Keratinocyte (primary cell): ENCODE results near the gene ZNF658. TPM values are rescaled to one million over a fixed set of nuclear protein-coding genes. Genes with fewer than 3 reads are reported as not detected.
A peak's percentile ranks its signal among the peaks of the same experiment; 100 is the strongest.
"Not testable (repeated sequence)": the region's sequence is repeated elsewhere in the genome, so short reads cannot be mapped to it uniquely, and the experiment has no call there.

Experiments
- DNase-seq: peaks from one replicate; pipeline ENCODE4 v3.0.0-alpha.2; 2011; ENCODE audit warnings: low read depth, missing footprints, low spot score
- FAIRE-seq: peaks from 2 replicates; lab custom pipeline; 2011; peaks lifted over from hg19 to GRCh38; lab: Jason Lieb, UNC
- H2AFZ ChIP-seq: 2 replicates; pipeline ENCODE4 v1.6.0; 2012; ENCODE audit warnings: low read length, control low read depth, inconsistent platforms; ENCODE audit not compliant: control insufficient read depth
- H3K27ac ChIP-seq: 2 replicates; pipeline ENCODE4 v1.5.1; 2011; ENCODE audit warnings: low read length; ENCODE audit not compliant: control insufficient read depth, insufficient read depth
- H3K27me3 ChIP-seq: 3 replicates; pipeline ENCODE4 v1.6.0; 2011; ENCODE audit warnings: low read length; ENCODE audit not compliant: control insufficient read depth, insufficient read depth; ENCODE audit errors: extremely low read depth
- H3K36me3 ChIP-seq, 2 experiments: 2 replicates in 1 of 2; 3 replicates in 1 of 2; pipeline ENCODE4 v1.5.1; 2011; ENCODE audit warnings: low read length in 2 of 2, mild to moderate bottlenecking in 1 of 2; ENCODE audit not compliant: control insufficient read depth in 2 of 2, insufficient read depth in 2 of 2; ENCODE audit errors: extremely low read depth in 1 of 2
- H3K4me1 ChIP-seq: 3 replicates; pipeline ENCODE4 v1.5.1; 2011; ENCODE audit warnings: low read length; ENCODE audit not compliant: control insufficient read depth, insufficient read depth; ENCODE audit errors: extremely low read depth
- H3K4me2 ChIP-seq: 3 replicates; pipeline ENCODE4 v1.6.0; 2011; ENCODE audit warnings: low read depth, low read length; ENCODE audit not compliant: control insufficient read depth, insufficient read depth; ENCODE audit errors: extremely low read depth
- H3K4me3 ChIP-seq, 3 experiments: fragments of 200-600 bp in 1 of 3; sonication (generic) in 1 of 3; 2 replicates in 2 of 3; 3 replicates in 1 of 3; pipeline ENCODE4 v1.5.1; 2011 to 2016; ENCODE audit warnings: low read length in 3 of 3, mild to moderate bottlenecking in 3 of 3, control low read depth in 2 of 3, inconsistent platforms in 1 of 3, low read depth in 1 of 3, mixed read lengths in 1 of 3, mixed run types in 1 of 3, moderate library complexity in 1 of 3; ENCODE audit not compliant: control insufficient read depth in 2 of 3, insufficient read depth in 2 of 3; ENCODE audit errors: extremely low read depth in 1 of 3
- H3K79me2 ChIP-seq: 2 replicates; pipeline ENCODE4 v1.6.0; 2012; ENCODE audit warnings: low read length; ENCODE audit not compliant: control insufficient read depth, insufficient read depth
- H3K9ac ChIP-seq: 3 replicates; pipeline ENCODE4 v1.6.0; 2011; ENCODE audit warnings: low read length; ENCODE audit not compliant: control insufficient read depth, insufficient read depth; ENCODE audit errors: extremely low read depth
- H3K9me1 ChIP-seq: 3 replicates; pipeline ENCODE4 v1.6.0; 2011; ENCODE audit warnings: low read length; ENCODE audit not compliant: control insufficient read depth, insufficient read depth; ENCODE audit errors: extremely low read depth
- H3K9me3 ChIP-seq: 2 replicates; pipeline ENCODE4 v1.5.1; 2012; ENCODE audit warnings: low read depth, low read length; ENCODE audit not compliant: control insufficient read depth
- H4K20me1 ChIP-seq: 3 replicates; pipeline ENCODE4 v1.6.0; 2011; ENCODE audit warnings: low read length; ENCODE audit not compliant: control insufficient read depth, insufficient read depth; ENCODE audit errors: extremely low read depth
- dilution Hi-C: fragments of 300-500 bp; cut with MboI; formaldehyde crosslinking; loops from one replicate; pipeline ENCODE4 v1.7.0; 2020; ENCODE audit warnings: low sequenced_read_pairs; ENCODE audit not compliant: extremely low pct_ligation_motif_present
- polyA minus RNA-seq, 3 experiments: library from RNA; depleted of rRNA, polyadenylated mRNA; stranded (reverse); fragments of >200 nt; gene quantifications; 1 replicate in 1 of 3; 2 replicates in 1 of 3; 3 replicates in 1 of 3; pipeline ENCODE4 v1.2.3, GENCODE V29; 2011
- polyA plus RNA-seq, 5 experiments: library from polyadenylated mRNA; depleted of rRNA in 3 of 5; stranded (reverse) in 3 of 5; stranded (forward) in 1 of 5; unstranded in 1 of 5; fragments of >200 nt; gene quantifications; 1 replicate in 1 of 5; 2 replicates in 3 of 5; 3 replicates in 1 of 5; pipeline versions ENCODE4 v1.2.1 to v1.2.3, GENCODE V29; 2011 to 2012; ENCODE audit warnings: missing spikeins in 2 of 5, low read depth in 1 of 5, low replicate concordance in 1 of 5

ZNF658 gene
- polyA plus RNA-seq (2.2 to 3.7 TPM (median 3.6 TPM) in 3 replicates), polyA minus RNA-seq (2.5 to 5.9 TPM (median 5.8 TPM) in 3 replicates)
- 2.5 TPM for polyA plus RNA-seq (2011; ENCODE audit: low read depth)
- 1.0 and 2.0 TPM in 2 replicates for polyA plus RNA-seq (2011; cell fraction: cytosol; rRNA removed)
- 3.3 and 4.1 TPM in 2 replicates for polyA plus RNA-seq (2011; cell fraction: nucleus; rRNA removed)
- 1.9 and 2.7 TPM in 2 replicates for polyA plus RNA-seq (2012; ENCODE audit: low replicate concordance)
- 5.6 TPM for polyA minus RNA-seq (2011; cell fraction: cytosol; rRNA and poly(A)+ RNA removed)
- 4.7 and 6.7 TPM in 2 replicates for polyA minus RNA-seq (2011; cell fraction: nucleus; rRNA and poly(A)+ RNA removed)

DNA sequence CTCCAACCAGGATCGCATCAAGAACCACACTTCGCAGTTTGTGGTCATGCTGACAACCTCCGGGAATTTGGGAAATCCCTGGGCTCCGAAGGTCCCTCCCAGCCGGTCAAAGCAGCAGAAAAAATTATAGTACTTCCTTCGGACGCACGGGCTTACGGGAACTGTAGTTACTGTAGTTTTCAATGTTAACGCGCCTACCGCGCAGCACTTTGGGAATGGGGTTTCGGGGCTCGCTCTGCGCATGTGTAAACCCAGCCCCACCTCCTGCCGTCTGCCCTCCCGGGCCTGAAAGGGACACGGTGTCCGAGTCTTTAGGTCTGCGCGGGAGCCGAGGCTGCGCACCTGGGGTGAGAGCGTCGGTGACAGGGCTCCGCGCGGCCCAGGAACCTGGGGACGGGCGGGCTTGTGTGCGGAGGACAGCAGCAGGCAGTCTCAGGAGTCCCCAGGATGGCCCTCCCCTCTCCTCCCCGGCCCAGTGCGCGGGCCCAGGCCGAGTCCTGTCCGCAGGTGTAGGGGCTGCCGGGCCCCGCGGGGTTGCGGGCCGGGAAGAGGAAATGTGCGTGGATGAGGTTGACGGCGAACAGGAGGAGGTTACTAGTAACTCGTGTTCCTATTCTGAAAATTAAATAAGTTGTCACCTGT is at the start of gene ZNF658:
ZNF658 (plus strand) TSS at position 236 of the 642 bp plus-strand sequence. CDS start 2,837 bp downstream, outside the sequence.
- Histone ChIP-seq H3K9ac (peak within 1 kb of the TSS; percentile 63), H3K4me2 (peak within 1 kb of the TSS; percentile 27), H3K27ac (peak within 1 kb of the TSS; percentile 64), H3K4me3 (peak within 1 kb of the TSS; percentile 40 to 51 (median 47))
- H3K9me3 ChIP-seq, dilution Hi-C loops, H3K4me1 ChIP-seq, H3K27me3 ChIP-seq, FAIRE-seq, H3K9me1 ChIP-seq, H3K36me3 ChIP-seq, H3K79me2 ChIP-seq, H2AFZ ChIP-seq, H4K20me1 ChIP-seq: not testable (repeated sequence)
- peak; percentile 21 for DNase-seq

- dilution Hi-C loops, H3K4me3 ChIP-seq, H3K79me2 ChIP-seq, H3K9me3 ChIP-seq, H3K36me3 ChIP-seq, H2AFZ ChIP-seq, H3K4me1 ChIP-seq, H3K27ac ChIP-seq, H3K9me1 ChIP-seq, H3K4me2 ChIP-seq, H3K9ac ChIP-seq, H4K20me1 ChIP-seq, FAIRE-seq, DNase-seq, H3K27me3 ChIP-seq: not testable (repeated sequence)
Measured at GRCh38 chr9:66861732-66862131, 38.8 kb upstream of the ZNF658 start.

GRCh38 chr9:66868660-66869059 is 31.9 kb upstream of the ZNF658 start:
- H3K27ac ChIP-seq, H4K20me1 ChIP-seq, H3K4me3 ChIP-seq, H3K9me3 ChIP-seq, H3K9me1 ChIP-seq, H3K27me3 ChIP-seq, H3K4me1 ChIP-seq, DNase-seq, H2AFZ ChIP-seq, dilution Hi-C loops, H3K36me3 ChIP-seq, FAIRE-seq, H3K79me2 ChIP-seq, H3K9ac ChIP-seq, H3K4me2 ChIP-seq: not testable (repeated sequence)

DNA sequence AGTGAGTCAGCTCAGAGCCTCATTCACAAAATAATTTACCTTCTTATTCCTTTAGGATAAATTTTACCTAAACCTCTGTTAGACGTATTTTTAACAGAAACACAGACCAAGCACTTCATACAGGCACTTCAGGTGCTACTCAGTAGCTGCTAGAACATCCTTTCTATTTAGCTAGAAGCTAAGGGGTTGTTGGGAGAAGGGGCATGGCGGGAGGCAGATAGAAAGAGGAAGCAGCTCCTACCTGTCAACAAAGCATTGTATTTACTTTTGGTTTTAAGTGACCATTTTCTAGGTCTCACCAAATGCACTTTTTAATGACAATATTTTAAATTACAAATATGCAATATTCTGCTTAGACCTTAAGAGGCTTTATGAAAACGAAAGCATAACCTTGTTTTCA is 19.9 kb upstream of the ZNF658 start:
- H2AFZ ChIP-seq, dilution Hi-C loops, H3K4me3 ChIP-seq, H3K9ac ChIP-seq, FAIRE-seq, H3K9me3 ChIP-seq, H3K9me1 ChIP-seq, H3K4me2 ChIP-seq, H3K27ac ChIP-seq, DNase-seq, H3K36me3 ChIP-seq, H3K79me2 ChIP-seq, H3K4me1 ChIP-seq, H4K20me1 ChIP-seq, H3K27me3 ChIP-seq: not testable (repeated sequence)

GRCh38 chr9:66881847-66882246 is 18.7 kb upstream of the ZNF658 start:
- H4K20me1 ChIP-seq, H3K9me3 ChIP-seq, DNase-seq, H3K4me3 ChIP-seq, dilution Hi-C loops, FAIRE-seq, H3K9ac ChIP-seq, H3K9me1 ChIP-seq, H2AFZ ChIP-seq, H3K4me1 ChIP-seq, H3K27ac ChIP-seq, H3K79me2 ChIP-seq, H3K27me3 ChIP-seq, H3K36me3 ChIP-seq, H3K4me2 ChIP-seq: not testable (repeated sequence)
